ENCODE measurements around the gene ELP4.

ELP4 gene

DNA sequence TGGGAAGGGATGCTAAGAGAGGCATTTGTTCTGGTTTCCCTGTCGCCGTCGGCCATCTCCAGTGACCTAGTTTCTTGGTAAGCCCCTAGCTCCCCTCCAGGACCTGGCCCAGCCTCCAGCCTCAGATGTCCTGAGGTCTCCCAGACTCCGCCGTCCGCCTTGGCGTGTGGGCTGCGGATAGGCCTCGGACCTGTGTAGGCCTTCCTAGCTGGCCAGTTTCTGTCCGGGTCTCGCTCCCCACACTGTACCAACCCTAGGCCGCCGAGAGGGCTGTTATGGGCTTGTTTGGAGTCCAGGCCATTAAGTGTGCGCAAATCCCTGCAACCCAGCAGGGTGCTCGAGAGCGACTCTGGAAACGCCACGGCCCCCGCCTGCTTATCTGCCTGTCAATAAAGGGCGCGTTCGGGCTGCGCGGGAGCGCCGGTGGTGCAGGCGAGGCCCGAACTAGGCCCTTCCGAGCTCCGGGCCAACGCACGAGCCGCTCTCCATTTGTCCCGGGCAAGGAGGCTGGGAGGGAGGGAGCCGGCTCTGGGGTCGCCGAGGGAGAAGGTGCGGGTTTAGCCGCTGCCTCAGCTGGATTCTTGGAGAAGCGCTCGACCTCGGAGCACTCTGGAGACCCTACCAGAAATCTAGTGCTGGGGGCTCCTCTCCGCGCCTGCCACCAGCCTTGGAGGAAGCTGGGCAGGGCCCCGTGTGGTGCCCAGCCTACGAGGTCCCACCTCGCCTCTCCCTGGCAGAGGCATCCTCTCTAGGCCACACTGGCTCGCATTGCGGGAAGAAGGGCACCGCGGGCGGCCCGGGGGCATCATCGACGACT, 310.3 kb downstream of the ELP4 start:
- Histone ChIP-seq H3K27ac (ENCODE audit: low read length) (no peak overlapping the region), H4K20me1 (ENCODE audit: insufficient read depth, low read length) (no peaks in the 10 kb centered on the region), H2AFZ (ENCODE audit: low read depth, low read length) (no peak overlapping the region), H3K4me2 (ENCODE audit: insufficient read depth, low read length) (no peak overlapping the region), H3K9ac (ENCODE audit: low read depth, low read length) (no peak overlapping the region), H3K79me2 (ENCODE audit: insufficient read depth, low read length) (no peaks in the 10 kb centered on the region), H3K9me3 (ENCODE audit: insufficient read depth, low read length, severe bottlenecking) (no peaks in the 10 kb centered on the region), H3K27me3 (ENCODE audit: insufficient read depth, low read length, poor library complexity) (peaks cover 8% of the 10 kb centered on the region), H3K4me1 (ENCODE audit: insufficient read depth, low read length) (no peaks in the 10 kb centered on the region), H3K36me3 (ENCODE audit: insufficient read depth, low read length) (no peaks in the 10 kb centered on the region), H3K4me3 (ENCODE audit: low read depth in 1 of 2, low read length in 2 of 2) (no peak overlapping the region)
- DNase-seq (no peak), ATAC-seq (ENCODE audit: insufficient read depth, low read depth) (no peak)
- TF ChIP-seq EZH2 (IDR thresholded peaks at IDR 0.05; ENCODE audit: borderline replicate concordance, low read depth, low read length, severe bottlenecking): no peak
- TF ChIP-seq, protein P1, sequence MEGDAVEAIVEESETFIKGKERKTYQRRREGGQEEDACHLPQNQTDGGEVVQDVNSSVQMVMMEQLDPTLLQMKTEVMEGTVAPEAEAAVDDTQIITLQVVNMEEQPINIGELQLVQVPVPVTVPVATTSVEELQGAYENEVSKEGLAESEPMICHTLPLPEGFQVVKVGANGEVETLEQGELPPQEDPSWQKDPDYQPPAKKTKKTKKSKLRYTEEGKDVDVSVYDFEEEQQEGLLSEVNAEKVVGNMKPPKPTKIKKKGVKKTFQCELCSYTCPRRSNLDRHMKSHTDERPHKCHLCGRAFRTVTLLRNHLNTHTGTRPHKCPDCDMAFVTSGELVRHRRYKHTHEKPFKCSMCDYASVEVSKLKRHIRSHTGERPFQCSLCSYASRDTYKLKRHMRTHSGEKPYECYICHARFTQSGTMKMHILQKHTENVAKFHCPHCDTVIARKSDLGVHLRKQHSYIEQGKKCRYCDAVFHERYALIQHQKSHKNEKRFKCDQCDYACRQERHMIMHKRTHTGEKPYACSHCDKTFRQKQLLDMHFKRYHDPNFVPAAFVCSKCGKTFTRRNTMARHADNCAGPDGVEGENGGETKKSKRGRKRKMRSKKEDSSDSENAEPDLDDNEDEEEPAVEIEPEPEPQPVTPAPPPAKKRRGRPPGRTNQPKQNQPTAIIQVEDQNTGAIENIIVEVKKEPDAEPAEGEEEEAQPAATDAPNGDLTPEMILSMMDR (IDR thresholded peaks at IDR 0.05; ENCODE audit: borderline replicate concordance, extremely low read depth, low read length, poor library complexity, severe bottlenecking): no peak

DNA sequence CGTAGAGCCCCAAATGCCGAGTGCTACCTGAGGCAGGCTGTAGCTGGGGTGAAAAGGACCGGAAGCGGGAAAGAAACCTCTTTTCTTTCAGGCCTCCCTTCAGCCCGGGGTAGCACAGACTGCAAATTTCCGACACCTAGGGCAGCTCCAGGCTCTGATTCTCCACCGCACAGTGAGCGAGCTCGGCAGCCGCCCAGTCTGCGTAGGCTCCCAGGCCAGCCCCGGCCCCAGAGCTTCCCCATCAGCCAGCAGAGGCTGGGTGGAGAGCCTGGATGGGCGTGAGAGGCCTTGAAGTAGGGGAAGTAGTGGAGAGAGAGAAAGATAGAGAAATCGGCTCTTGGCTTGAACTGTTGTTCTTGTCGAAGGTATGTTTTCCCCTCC, 310.9 kb downstream of the ELP4 start:
- Histone ChIP-seq H4K20me1 (ENCODE audit: insufficient read depth, low read length) (no peaks in the 10 kb centered on the region), H3K79me2 (ENCODE audit: insufficient read depth, low read length) (no peaks in the 10 kb centered on the region), H3K4me3 (ENCODE audit: low read depth in 1 of 2, low read length in 2 of 2) (no peak overlapping the region), H3K4me2 (ENCODE audit: insufficient read depth, low read length) (no peak overlapping the region), H3K9ac (ENCODE audit: low read depth, low read length) (no peak overlapping the region), H3K27me3 (ENCODE audit: insufficient read depth, low read length, poor library complexity) (peaks cover 8% of the 10 kb centered on the region), H3K27ac (ENCODE audit: low read length) (no peak overlapping the region), H3K36me3 (ENCODE audit: insufficient read depth, low read length) (no peaks in the 10 kb centered on the region), H2AFZ (ENCODE audit: low read depth, low read length) (no peak overlapping the region), H3K4me1 (ENCODE audit: insufficient read depth, low read length) (no peaks in the 10 kb centered on the region), H3K9me3 (ENCODE audit: insufficient read depth, low read length, severe bottlenecking) (no peaks in the 10 kb centered on the region)
- DNase-seq (no peak), ATAC-seq (ENCODE audit: insufficient read depth, low read depth) (no peak)
- TF ChIP-seq, protein P1 (IDR thresholded peaks at IDR 0.05; ENCODE audit: borderline replicate concordance, extremely low read depth, low read length, poor library complexity, severe bottlenecking): no peak
- no peak for TF ChIP-seq EZH2 (IDR thresholded peaks at IDR 0.05; ENCODE audit: borderline replicate concordance, low read depth, low read length, severe bottlenecking)

DNA sequence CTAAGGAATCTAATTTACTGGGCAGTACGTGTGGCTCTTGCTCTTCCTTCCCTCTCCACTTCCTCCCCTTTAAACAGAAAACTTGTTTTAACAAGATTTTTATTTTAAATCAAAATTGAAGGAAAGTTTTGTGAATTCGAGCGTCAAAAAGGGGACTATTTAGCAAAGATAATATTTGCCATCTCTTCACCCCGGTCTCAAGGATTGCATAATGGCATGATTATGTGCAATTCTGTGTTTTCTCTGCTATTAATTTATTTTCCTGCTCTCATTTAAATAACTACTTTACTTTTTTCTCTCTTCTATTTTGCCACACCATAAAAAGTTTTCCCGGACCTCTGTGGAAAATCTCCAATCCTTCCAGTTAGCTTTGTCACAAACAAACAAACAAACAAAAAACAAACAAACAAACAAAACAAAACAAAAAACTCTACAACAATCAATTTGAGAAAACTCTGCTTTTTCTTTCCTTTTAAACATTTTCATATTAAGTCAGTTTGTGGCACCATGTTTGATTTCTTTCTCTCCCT, 311.7 kb downstream of the ELP4 start:
- Histone ChIP-seq H3K79me2 (ENCODE audit: insufficient read depth, low read length) (no peaks in the 10 kb centered on the region), H3K4me1 (ENCODE audit: insufficient read depth, low read length) (no peaks in the 10 kb centered on the region), H3K9ac (ENCODE audit: low read depth, low read length) (no peak overlapping the region), H2AFZ (ENCODE audit: low read depth, low read length) (no peak overlapping the region), H3K9me3 (ENCODE audit: insufficient read depth, low read length, severe bottlenecking) (no peaks in the 10 kb centered on the region), H3K27ac (ENCODE audit: low read length) (no peak overlapping the region), H3K4me3 (ENCODE audit: low read depth in 1 of 2, low read length in 2 of 2) (no peak overlapping the region), H3K4me2 (ENCODE audit: insufficient read depth, low read length) (no peak overlapping the region), H3K36me3 (ENCODE audit: insufficient read depth, low read length) (no peaks in the 10 kb centered on the region), H3K27me3 (ENCODE audit: insufficient read depth, low read length, poor library complexity) (peaks cover 8% of the 10 kb centered on the region), H4K20me1 (ENCODE audit: insufficient read depth, low read length) (no peaks in the 10 kb centered on the region)
- ATAC-seq (ENCODE audit: insufficient read depth, low read depth) (no peak), DNase-seq (no peak)
- TF ChIP-seq, protein P1 (IDR thresholded peaks at IDR 0.05; ENCODE audit: borderline replicate concordance, extremely low read depth, low read length, poor library complexity, severe bottlenecking): no peak
- no peak for TF ChIP-seq EZH2 (IDR thresholded peaks at IDR 0.05; ENCODE audit: borderline replicate concordance, low read depth, low read length, severe bottlenecking)
